ENCODE data around the gene CCDC12.

The CCDC12 gene

GRCh38 chr3:47002171-47003055 lies 25.9 kb upstream of the CCDC12 start:
- H3K27ac Mint-ChIP-seq, result no peak overlapping the region
- H3K4me1 Mint-ChIP-seq, result peaks cover 9% of the 10 kb centered on the region
- H3K9me3 Mint-ChIP-seq, result no peaks in the 10 kb centered on the region
- H3K36me3 Mint-ChIP-seq, result peaks cover 3% of the 10 kb centered on the region
- H3K4me3 Mint-ChIP-seq, result no peak overlapping the region
- H3K27me3 Mint-ChIP-seq, result no peaks in the 10 kb centered on the region

- peaks cover 16% of the 10 kb centered on the region for H3K4me1 Mint-ChIP-seq
- H3K27me3 Mint-ChIP-seq, result no peaks in the 10 kb centered on the region
- H3K36me3 Mint-ChIP-seq, result peaks cover 3% of the 10 kb centered on the region
- H3K27ac Mint-ChIP-seq, result no peak overlapping the region
- H3K9me3 Mint-ChIP-seq, result no peaks in the 10 kb centered on the region
- H3K4me3 Mint-ChIP-seq, result no peak overlapping the region
Observed at GRCh38 chr3:47001731-47002170, 25.2 kb upstream of the CCDC12 start.

GRCh38 chr3:47000922-47001730 lies 24.6 kb upstream of the CCDC12 start:
- Mint-ChIP-seq H3K9me3 (no peaks in the 10 kb centered on the region), H3K36me3 (peaks cover 3% of the 10 kb centered on the region), H3K4me3 (no peak overlapping the region), H3K27me3 (no peaks in the 10 kb centered on the region), H3K27ac (no peak overlapping the region), H3K4me1 (peaks cover 17% of the 10 kb centered on the region)

- Mint-ChIP-seq H3K27ac (no peak overlapping the region), H3K4me3 (no peak overlapping the region), H3K9me3 (no peaks in the 10 kb centered on the region), H3K4me1 (peaks cover 17% of the 10 kb centered on the region), H3K27me3 (no peaks in the 10 kb centered on the region), H3K36me3 (peaks cover 3% of the 10 kb centered on the region)
Observed at GRCh38 chr3:47000198-47000815, 23.8 kb upstream of the CCDC12 start.

GRCh38 chr3:46999516-47000197 lies 23.1 kb upstream of the CCDC12 start:
- Mint-ChIP-seq H3K4me3 (no peak overlapping the region), H3K4me1 (peaks cover 17% of the 10 kb centered on the region), H3K36me3 (peaks cover 3% of the 10 kb centered on the region), H3K9me3 (no peaks in the 10 kb centered on the region), H3K27me3 (no peaks in the 10 kb centered on the region), H3K27ac (no peak overlapping the region)

GRCh38 chr3:46998852-46999515 lies 22.4 kb upstream of the CCDC12 start:
- Mint-ChIP-seq H3K36me3 (peaks cover 3% of the 10 kb centered on the region), H3K4me1 (peaks cover 17% of the 10 kb centered on the region), H3K9me3 (no peaks in the 10 kb centered on the region), H3K4me3 (no peak overlapping the region), H3K27me3 (no peaks in the 10 kb centered on the region), H3K27ac (no peak overlapping the region)

GRCh38 chr3:46998121-46998851 lies 21.7 kb upstream of the CCDC12 start:
- H3K27me3 Mint-ChIP-seq, result no peaks in the 10 kb centered on the region
- H3K9me3 Mint-ChIP-seq, result no peaks in the 10 kb centered on the region
- H3K27ac Mint-ChIP-seq, result no peak overlapping the region
- H3K4me1 Mint-ChIP-seq, result peaks cover 17% of the 10 kb centered on the region
- H3K4me3 Mint-ChIP-seq, result no peak overlapping the region
- H3K36me3 Mint-ChIP-seq, result peaks cover 3% of the 10 kb centered on the region

GRCh38 chr3:46997453-46998091 lies 21.0 kb upstream of the CCDC12 start:
- Mint-ChIP-seq H3K36me3 (peaks cover 3% of the 10 kb centered on the region), H3K4me1 (peaks cover 17% of the 10 kb centered on the region), H3K9me3 (no peaks in the 10 kb centered on the region), H3K27me3 (no peaks in the 10 kb centered on the region), H3K27ac (no peak overlapping the region), H3K4me3 (no peak overlapping the region)

- no peaks in the 10 kb centered on the region for H3K9me3 Mint-ChIP-seq
- H3K36me3 Mint-ChIP-seq, result peaks cover 1% of the 10 kb centered on the region
- H3K27ac Mint-ChIP-seq, result no peak overlapping the region
- H3K4me3 Mint-ChIP-seq, result no peak overlapping the region
- H3K27me3 Mint-ChIP-seq, result no peaks in the 10 kb centered on the region
- H3K4me1 Mint-ChIP-seq, result peaks cover 17% of the 10 kb centered on the region
Observed at GRCh38 chr3:46996689-46997452, 20.3 kb upstream of the CCDC12 start.

- Mint-ChIP-seq H3K27ac (no peak overlapping the region), H3K27me3 (no peaks in the 10 kb centered on the region), H3K36me3 (peaks cover 1% of the 10 kb centered on the region), H3K9me3 (no peaks in the 10 kb centered on the region), H3K4me3 (no peak overlapping the region), H3K4me1 (peaks cover 17% of the 10 kb centered on the region)
Observed at GRCh38 chr3:46995901-46996562, 19.5 kb upstream of the CCDC12 start.

GRCh38 chr3:46994801-46995731 lies 18.5 kb upstream of the CCDC12 start:
- no peak overlapping the region for H3K4me3 Mint-ChIP-seq
- peaks cover 23% of the 10 kb centered on the region for H3K4me1 Mint-ChIP-seq
- no peak overlapping the region for H3K27ac Mint-ChIP-seq
- no peaks in the 10 kb centered on the region for H3K27me3 Mint-ChIP-seq
- H3K9me3 Mint-ChIP-seq, result no peaks in the 10 kb centered on the region
- H3K36me3 Mint-ChIP-seq, result peaks cover 1% of the 10 kb centered on the region

GRCh38 chr3:46993986-46994385 lies 17.4 kb upstream of the CCDC12 start:
- no peak overlapping the region for H3K4me3 Mint-ChIP-seq
- H3K27ac Mint-ChIP-seq, result no peak overlapping the region
- no peaks in the 10 kb centered on the region for H3K27me3 Mint-ChIP-seq
- H3K9me3 Mint-ChIP-seq, result no peaks in the 10 kb centered on the region
- peaks cover 34% of the 10 kb centered on the region for H3K4me1 Mint-ChIP-seq
- peaks cover 2% of the 10 kb centered on the region for H3K36me3 Mint-ChIP-seq

All from activated naive CD4-positive, alpha-beta T cell treated with anti-CD3 and anti-CD28 coated beads, Interleukin-2, amount 50 U/mL, for 24 hours (primary cell).